GM18499 (cell line): ENCODE results near the gene RAB11B.
"Not testable (repeated sequence)": the region's sequence is repeated elsewhere in the genome, so short reads cannot be mapped to it uniquely, and the experiment has no call there.

Source experiments
- ATAC-seq: cut with Tn5 transposase; IDR thresholded peaks from one replicate; pipeline ENCODE4 v1.9.1; 2021; ENCODE audit warnings: moderate number of reproducible peaks; ENCODE audit not compliant: insufficient read depth, unreplicated experiment

RAB11B gene

DNA sequence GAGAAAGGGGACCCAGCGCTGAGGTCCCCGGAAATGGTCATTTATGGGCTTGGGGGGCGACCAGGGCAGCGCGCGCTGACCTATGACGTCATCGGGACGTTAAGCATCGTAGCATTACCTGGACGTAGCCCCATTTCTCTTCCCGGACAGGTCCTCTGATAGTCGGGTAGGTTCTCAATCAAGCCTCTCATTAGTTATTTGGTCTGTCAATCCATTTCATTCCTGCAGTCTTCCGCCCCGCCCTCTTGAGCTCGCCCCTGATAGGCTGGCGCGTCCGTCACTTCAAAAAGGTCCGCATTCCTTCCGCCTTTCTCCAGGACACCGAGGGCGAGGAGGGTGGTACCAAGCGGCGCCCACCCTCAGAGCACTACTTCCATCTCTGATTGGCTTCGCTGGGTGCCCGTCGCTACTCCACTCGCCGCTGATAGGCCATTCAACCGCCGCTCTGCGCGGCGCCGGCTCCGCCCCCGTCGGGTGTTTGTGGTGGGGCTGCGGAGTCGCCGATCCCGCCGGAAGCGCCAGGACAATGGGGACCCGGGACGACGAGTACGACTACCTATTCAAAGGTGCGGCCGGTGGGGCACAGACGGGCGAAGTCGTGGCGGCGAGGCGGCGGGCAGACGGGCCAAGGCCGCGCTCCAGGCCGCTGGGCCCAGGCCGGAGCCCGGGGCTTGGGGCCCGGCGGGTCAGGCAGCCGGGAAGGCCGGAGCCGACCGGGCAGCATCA, at the start of gene RAB11B:
Gene RAB11B (plus strand): TSS at position 470 of the 726 bp plus-strand sequence. CDS start 57 bp downstream, at position 527.
- ATAC-seq, result peak; percentile 89

GRCh38 chr19:8341504-8341903, 48.7 kb upstream of the RAB11B start:
- ATAC-seq, result not testable (repeated sequence)

- no peak for ATAC-seq
These were observed 47.9 kb upstream of the RAB11B start for GRCh38 chr19:8342316-8342683.

GRCh38 chr19:8342684-8343482, 47.3 kb upstream of the RAB11B start, which contains the start of gene KANK3:
TSS of gene KANK3 (minus strand) at chr19:8343262. CDS start at chr19:8337828, 5,434 bp downstream.
- ATAC-seq, result no peak

DNA sequence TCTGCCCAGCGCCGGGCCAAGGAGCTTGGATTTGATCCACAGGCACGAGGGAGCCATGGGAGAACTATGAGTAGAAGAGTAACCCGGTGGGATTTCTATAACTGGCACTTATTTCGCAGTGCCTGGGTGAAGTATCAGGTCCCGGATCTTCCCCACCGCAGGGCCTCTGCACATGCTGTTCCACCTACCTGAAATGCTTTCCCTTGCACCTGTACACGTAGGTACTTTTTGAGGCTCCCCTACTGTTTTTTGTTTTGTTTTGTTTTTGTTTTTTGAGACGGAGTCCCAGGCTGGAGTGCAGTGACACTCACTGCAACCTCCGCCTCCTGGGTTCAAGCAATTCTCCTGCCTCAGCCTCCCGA, 46.7 kb upstream of the RAB11B start:
- ATAC-seq, result no peak

GRCh38 chr19:8349629-8350372, 40.4 kb upstream of the RAB11B start:
- not testable (repeated sequence) for ATAC-seq

GRCh38 chr19:8352134-8352827, 37.9 kb upstream of the RAB11B start:
- no peak for ATAC-seq

GRCh38 chr19:8352845-8353244, 37.3 kb upstream of the RAB11B start:
- ATAC-seq, result not testable (repeated sequence)

DNA sequence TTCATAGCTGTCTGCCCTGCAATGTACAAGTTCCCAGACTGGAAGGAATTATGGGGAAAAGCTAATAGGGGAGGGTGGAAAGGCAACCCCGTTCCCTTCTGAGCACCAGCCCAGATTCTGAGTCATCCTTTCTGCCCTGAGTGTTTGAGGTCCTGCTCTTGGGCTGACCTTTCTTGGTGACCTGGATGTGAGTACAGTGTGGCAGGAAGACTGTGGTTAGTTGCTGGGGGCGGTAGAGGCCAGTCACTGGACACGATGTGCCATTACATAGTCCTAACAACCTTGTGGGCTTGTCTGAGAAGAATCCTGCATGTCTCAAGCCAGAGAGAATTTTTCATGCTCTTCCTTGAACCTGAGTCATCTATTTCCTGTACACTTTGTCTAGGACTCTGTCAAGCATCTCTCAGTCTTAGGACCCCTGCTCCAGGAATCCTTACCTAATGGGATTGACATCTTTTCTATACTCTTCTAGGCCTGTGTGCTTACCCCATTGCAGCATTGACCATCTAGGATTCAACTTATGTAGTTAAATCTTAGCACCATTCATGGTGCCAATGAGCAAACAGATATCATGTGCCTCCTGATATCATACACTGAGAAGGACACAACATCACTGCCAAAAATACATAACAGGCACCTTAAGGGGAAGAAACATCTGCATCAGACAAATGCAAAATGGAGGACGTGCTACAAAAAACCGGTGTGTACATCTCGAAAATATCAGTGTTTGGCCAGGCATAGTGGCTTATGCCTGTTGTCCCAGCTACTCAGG, 34.3 kb upstream of the RAB11B start:
- no peak for ATAC-seq

DNA sequence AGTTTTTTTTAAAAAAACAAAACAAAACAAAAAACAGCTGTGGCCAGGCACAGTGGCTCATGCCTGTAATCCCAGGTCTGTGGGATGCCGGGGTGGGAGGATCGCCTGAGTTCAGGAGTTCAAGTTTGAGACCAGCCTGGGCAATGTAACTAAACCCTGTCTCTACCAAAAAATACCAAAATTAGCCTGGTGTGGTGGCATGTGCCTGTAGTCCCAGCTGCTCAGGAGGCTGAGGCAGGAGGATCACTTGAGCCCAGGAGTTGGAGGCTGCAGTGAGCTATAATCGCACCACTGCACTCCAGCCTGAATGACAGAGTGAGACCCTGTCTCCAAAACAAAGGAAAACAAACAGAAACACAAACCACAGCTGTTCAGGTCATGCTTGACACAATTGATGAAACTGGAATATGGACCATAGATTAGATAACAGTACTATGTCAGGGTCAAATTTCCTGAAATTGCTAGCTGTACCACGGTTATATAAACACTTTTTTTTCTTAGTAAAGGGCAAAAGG, 33.1 kb upstream of the RAB11B start:
- no peak for ATAC-seq

- no peak for ATAC-seq
These were observed 31.2 kb upstream of the RAB11B start for GRCh38 chr19:8358948-8359347.

- ATAC-seq, result no peak
These were observed 30.0 kb upstream of the RAB11B start for GRCh38 chr19:8360196-8360595.

DNA sequence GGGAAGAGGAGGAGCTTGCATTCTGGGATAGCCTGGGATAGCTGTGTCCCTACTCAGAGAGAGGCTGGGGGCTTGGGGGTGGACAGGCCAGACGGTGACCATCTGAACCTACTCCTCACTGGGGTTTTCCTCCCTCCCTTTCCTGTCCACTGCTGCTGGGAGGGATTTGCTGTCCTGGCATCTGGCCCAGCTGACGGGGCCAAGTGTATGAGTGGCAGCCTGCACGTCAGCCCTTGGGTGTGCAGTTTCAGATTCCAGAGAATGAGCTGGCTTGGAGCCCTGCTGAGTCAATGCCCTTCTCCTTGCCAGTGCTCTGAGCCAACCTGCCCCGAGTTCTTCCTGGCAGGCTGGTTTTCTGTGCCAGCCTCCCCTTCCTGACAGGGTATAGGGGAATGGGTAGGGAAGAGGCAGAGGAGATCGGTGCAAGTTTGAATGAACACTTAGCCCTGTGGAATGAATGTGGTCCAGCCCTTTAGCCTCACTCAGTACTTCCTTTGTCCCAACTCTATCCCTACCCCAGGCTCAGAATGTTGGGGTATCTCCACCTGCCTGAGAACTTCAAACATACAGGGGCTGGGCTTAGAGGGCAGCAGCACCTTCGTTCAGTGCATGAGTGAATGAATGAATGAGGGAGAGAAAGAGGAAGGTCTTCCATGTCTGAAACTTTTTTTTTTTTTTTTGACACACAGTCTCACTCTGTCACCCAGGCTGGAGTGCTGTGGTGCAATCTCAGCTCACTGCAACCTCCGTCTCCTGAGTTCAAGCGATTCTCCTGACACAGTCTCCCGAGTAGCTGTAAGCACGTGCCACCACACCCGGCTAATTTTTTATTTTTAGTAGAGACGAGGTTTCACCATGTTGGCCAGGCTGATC, 28.0 kb upstream of the RAB11B start:
- no peak for ATAC-seq

GRCh38 chr19:8363803-8364771, 26.1 kb upstream of the RAB11B start, which contains the start of gene ANGPTL4:
TSS of gene ANGPTL4 (plus strand) at chr19:8364155. CDS start at chr19:8364322, 167 bp downstream.
- ATAC-seq, result no peak

DNA sequence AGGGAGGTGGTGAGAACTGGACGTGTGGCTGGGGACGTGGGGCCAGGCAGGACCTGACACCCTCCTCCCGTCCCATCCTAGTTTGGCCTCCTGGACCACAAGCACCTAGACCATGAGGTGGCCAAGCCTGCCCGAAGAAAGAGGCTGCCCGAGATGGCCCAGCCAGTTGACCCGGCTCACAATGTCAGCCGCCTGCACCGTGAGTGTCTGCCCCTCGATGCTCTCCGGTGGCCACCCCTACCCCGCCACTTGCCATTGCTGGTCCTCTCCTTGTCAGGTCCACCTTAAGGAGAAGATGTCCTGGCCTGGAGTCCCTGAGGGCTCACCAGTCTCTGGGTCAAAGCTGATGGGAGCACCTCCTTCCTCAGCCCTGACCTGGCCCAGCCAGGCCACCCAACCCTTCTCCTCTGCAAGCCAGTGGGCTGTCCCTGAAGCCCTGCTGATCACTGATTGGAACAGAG, 24.0 kb upstream of the RAB11B start:
- no peak for ATAC-seq

GRCh38 chr19:8366961-8367326, 23.2 kb upstream of the RAB11B start:
- no peak for ATAC-seq

- no peak for ATAC-seq
These were observed 22.7 kb upstream of the RAB11B start for GRCh38 chr19:8367327-8368001.
